MM.1S (cell line): ENCODE data around the gene CDC14A.

ENCODE experiments used
- DNase-seq: peaks from one replicate; pipeline ENCODE4 v3.0.0-alpha.2; 2015
- H2AFZ ChIP-seq: fragments of 300-600 bp; sonication (generic); 2 replicates; pipeline ENCODE4 v1.6.0; 2016; ENCODE audit warnings: antibody characterized with exemption, low read length
- H3F3A ChIP-seq: fragments of 300-600 bp; sonication (generic); 2 replicates; pipeline ENCODE4 v1.6.1; 2016; ENCODE audit warnings: mild to moderate bottlenecking, antibody characterized with exemption, low read length, moderate library complexity, mixed read lengths; ENCODE audit not compliant: insufficient read depth
- H3K27ac ChIP-seq: fragments of 300-600 bp; sonication (generic); 2 replicates; pipeline ENCODE4 v1.5.1; 2016; ENCODE audit warnings: mild to moderate bottlenecking, low read length
- H3K27me3 ChIP-seq: fragments of 300-600 bp; sonication (generic); replicated peaks from 2 replicates; pipeline ENCODE4 v1.6.0; 2016; ENCODE audit warnings: low read length; ENCODE audit not compliant: insufficient read depth
- H3K36me3 ChIP-seq: fragments of 300-600 bp; sonication (generic); replicated peaks from 2 replicates; pipeline ENCODE4 v1.6.1; 2016; ENCODE audit warnings: mild to moderate bottlenecking, low read length, mixed read lengths; ENCODE audit not compliant: insufficient read depth
- H3K4me1 ChIP-seq: fragments of 300-600 bp; sonication (generic); 2 replicates; pipeline ENCODE4 v1.6.1; 2016; ENCODE audit warnings: low read length, mixed read lengths
- H3K4me2 ChIP-seq: fragments of 300-600 bp; sonication (generic); 2 replicates; pipeline ENCODE4 v1.6.0; 2016; ENCODE audit warnings: low read depth, low read length
- H3K4me3 ChIP-seq: fragments of 300-600 bp; sonication (generic); 2 replicates; pipeline ENCODE4 v1.5.1; 2016; ENCODE audit warnings: low read length, mixed read lengths
- H3K79me2 ChIP-seq: fragments of 300-600 bp; sonication (generic); 2 replicates; pipeline ENCODE4 v1.6.1; 2016; ENCODE audit warnings: mixed run types, low read length, mixed read lengths
- H3K9ac ChIP-seq: fragments of 300-600 bp; sonication (generic); 2 replicates; pipeline ENCODE4 v1.6.1; 2016; ENCODE audit warnings: low read length, mixed read lengths
- H3K9me2 ChIP-seq: fragments of 300-600 bp; sonication (generic); replicated peaks from 2 replicates; pipeline ENCODE4 v1.6.1; 2016; ENCODE audit warnings: mild to moderate bottlenecking, low read length, mixed read lengths; ENCODE audit not compliant: insufficient read depth
- H3K9me3 ChIP-seq: fragments of 300-600 bp; sonication (generic); replicated peaks from 2 replicates; pipeline ENCODE4 v1.6.1; 2016; ENCODE audit warnings: mild to moderate bottlenecking, low read length, mixed read lengths; ENCODE audit not compliant: insufficient read depth
- H4K20me1 ChIP-seq: fragments of 300-600 bp; sonication (generic); 2 replicates; pipeline ENCODE4 v1.6.1; 2016; ENCODE audit warnings: mild to moderate bottlenecking, low read length, moderate library complexity, mixed read lengths; ENCODE audit not compliant: insufficient read depth
- EZH2 ChIP-seq: fragments of 300-600 bp; sonication (generic); optimal IDR thresholded peaks from 2 replicates; pipeline ENCODE3; 2017; ENCODE audit warnings: low read depth, mild to moderate bottlenecking, antibody characterized with exemption, low read length, mixed read lengths
- EZH2phosphoT487 ChIP-seq: fragments of 300-600 bp; sonication (generic); IDR thresholded peaks from 2 replicates; pipeline ENCODE4 v1.6.1; 2018; ENCODE audit warnings: antibody characterized with exemption, low read length
- TF ChIP-seq, protein P1 (sequence below): fragments of 300-600 bp; sonication (generic); IDR thresholded peaks from 2 replicates; pipeline ENCODE4 v1.5.1; 2016; ENCODE audit warnings: antibody characterized with exemption, low read length, mixed read lengths

Gene CDC14A

DNA sequence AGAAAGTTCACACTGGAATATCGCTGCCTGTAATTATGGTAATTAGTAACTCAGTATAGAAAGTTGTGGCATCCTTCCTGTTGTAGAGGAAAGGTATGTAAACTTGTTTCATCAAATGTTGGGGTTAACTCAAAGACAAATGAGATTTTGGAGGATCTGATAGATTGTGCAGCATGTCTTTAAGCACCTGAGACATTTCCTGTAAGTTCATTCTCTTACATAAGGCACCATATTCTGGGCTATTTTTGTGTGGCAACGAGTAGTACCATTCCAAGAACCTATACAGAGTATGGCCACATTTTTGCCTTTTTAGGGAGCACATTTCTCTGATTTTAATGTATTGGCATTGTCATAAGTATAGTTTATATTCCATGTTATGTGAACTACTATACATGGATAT, 88.8 kb downstream of the CDC14A start:
- no peaks in the 10 kb centered on the region for H3K79me2 ChIP-seq
- DNase-seq, result peak; percentile 14
- H4K20me1 ChIP-seq, result no peaks in the 10 kb centered on the region
- H3K4me1 ChIP-seq, result peaks cover 36% of the 10 kb centered on the region
- H3F3A ChIP-seq, result peaks cover 17% of the 10 kb centered on the region
- H3K4me2 ChIP-seq, result peak overlapping the region; percentile 34; the same call in 1 of the 2 replicates
- H3K4me3 ChIP-seq, result no peak overlapping the region
- no peaks in the 10 kb centered on the region for H3K9me3 ChIP-seq
- no peaks in the 10 kb centered on the region for H3K27me3 ChIP-seq
- peak overlapping the region; percentile 26; the same call in 1 of the 2 replicates for H3K27ac ChIP-seq
- H3K9ac ChIP-seq, result no peak overlapping the region
- TF ChIP-seq, protein P1, sequence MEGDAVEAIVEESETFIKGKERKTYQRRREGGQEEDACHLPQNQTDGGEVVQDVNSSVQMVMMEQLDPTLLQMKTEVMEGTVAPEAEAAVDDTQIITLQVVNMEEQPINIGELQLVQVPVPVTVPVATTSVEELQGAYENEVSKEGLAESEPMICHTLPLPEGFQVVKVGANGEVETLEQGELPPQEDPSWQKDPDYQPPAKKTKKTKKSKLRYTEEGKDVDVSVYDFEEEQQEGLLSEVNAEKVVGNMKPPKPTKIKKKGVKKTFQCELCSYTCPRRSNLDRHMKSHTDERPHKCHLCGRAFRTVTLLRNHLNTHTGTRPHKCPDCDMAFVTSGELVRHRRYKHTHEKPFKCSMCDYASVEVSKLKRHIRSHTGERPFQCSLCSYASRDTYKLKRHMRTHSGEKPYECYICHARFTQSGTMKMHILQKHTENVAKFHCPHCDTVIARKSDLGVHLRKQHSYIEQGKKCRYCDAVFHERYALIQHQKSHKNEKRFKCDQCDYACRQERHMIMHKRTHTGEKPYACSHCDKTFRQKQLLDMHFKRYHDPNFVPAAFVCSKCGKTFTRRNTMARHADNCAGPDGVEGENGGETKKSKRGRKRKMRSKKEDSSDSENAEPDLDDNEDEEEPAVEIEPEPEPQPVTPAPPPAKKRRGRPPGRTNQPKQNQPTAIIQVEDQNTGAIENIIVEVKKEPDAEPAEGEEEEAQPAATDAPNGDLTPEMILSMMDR, result no peak
- no peaks in the 10 kb centered on the region for H3K9me2 ChIP-seq
- no peak overlapping the region for H2AFZ ChIP-seq
- H3K36me3 ChIP-seq, result no peaks in the 10 kb centered on the region

DNA sequence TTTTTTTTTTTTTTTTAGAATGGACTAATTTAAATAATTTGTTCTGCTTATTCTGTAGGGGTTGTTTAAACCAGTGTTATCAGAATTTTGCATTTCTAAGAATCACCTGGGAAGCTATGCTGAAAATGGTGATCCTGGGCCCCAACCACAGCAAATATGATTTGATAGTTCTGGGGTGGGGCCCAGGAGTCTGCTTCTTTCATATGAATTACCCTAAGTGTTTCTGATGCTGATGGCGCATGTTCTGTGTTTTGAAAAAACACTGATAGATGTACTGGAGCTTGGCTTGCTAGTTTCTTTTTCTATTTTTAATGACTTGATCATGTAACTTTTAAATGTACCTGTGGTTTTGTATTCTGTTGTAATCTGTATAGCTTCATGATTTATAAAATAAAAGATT, 89.3 kb downstream of the CDC14A start:
- H3K4me2 ChIP-seq, result peak overlapping the region; percentile 34; the same call in 1 of the 2 replicates
- no peaks in the 10 kb centered on the region for H3K9me2 ChIP-seq
- H3K27ac ChIP-seq, result peak overlapping the region; percentile 26; the same call in 1 of the 2 replicates
- H3F3A ChIP-seq, result peaks cover 17% of the 10 kb centered on the region
- H3K9me3 ChIP-seq, result no peaks in the 10 kb centered on the region
- H3K27me3 ChIP-seq, result no peaks in the 10 kb centered on the region
- H3K36me3 ChIP-seq, result no peaks in the 10 kb centered on the region
- H4K20me1 ChIP-seq, result no peaks in the 10 kb centered on the region
- no peak overlapping the region for H3K9ac ChIP-seq
- no peaks in the 10 kb centered on the region for H3K79me2 ChIP-seq
- no peak overlapping the region for H3K4me3 ChIP-seq
- TF ChIP-seq EZH2phosphoT487, result no peak
- TF ChIP-seq, protein P1, result no peak
- TF ChIP-seq EZH2, result no peak
- peaks cover 36% of the 10 kb centered on the region for H3K4me1 ChIP-seq
- H2AFZ ChIP-seq, result no peak overlapping the region
- DNase-seq, result peak; percentile 61

DNA sequence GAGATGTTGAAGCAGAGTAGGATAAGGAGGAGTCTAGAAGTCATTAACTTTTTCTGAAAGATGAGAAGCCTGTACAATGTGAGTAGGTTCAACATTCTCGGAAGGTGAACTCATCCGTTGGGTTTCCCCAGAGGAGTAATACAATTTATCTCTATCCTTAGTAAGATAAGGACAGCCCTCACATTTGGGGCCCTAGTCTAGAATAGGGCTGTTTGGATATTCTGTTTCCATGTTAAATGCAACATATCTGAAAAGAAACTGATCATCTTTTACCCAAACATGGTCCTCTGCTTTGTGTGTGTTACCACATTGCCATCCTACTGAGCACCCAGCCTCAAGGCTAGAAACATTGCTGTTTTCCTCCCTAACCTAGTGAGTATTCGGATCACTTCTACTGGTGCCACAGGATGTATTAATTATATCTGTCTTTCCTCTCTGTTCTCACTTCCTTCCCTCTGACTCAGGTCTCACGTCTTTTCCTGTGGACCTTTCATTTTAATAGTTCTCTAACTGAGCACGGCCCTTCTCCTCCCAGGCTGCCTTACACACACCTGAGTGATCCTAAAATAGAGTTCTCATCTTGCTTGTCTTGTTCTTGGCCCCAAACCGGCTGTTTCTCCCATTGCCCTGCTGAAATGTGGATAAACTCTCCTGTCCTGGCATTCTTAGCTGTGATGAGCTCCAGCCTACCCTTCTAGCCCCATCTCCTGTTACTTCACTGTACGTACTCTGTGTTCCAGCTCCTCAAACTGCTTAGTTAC, 91.7 kb downstream of the CDC14A start:
- no peak overlapping the region for H2AFZ ChIP-seq
- DNase-seq, result peak; percentile 36

More for the DNA sequence above, 91.7 kb downstream of the CDC14A start:
- peak overlapping the region; percentile 55 for H3K4me3 ChIP-seq
- H3K27ac ChIP-seq, result peak overlapping the region; percentile 86
- H3K27me3 ChIP-seq, result no peaks in the 10 kb centered on the region
- H3K9me2 ChIP-seq, result no peaks in the 10 kb centered on the region
- no peaks in the 10 kb centered on the region for H3K9me3 ChIP-seq
- peak overlapping the region; percentile 67 for H3K4me2 ChIP-seq
- peak overlapping the region; percentile 40; the same call in 1 of the 2 replicates for H3K9ac ChIP-seq
- peaks cover 17% of the 10 kb centered on the region for H3F3A ChIP-seq
- H3K36me3 ChIP-seq, result no peaks in the 10 kb centered on the region
- peaks cover 36% of the 10 kb centered on the region for H3K4me1 ChIP-seq
- no peaks in the 10 kb centered on the region for H4K20me1 ChIP-seq
- H3K79me2 ChIP-seq, result no peaks in the 10 kb centered on the region
- TF ChIP-seq, protein P1, result 0 out of 2 replicates have a peak, but pooled peaks have one; percentile 13
- TF ChIP-seq EZH2phosphoT487, result no peak
